Breast epithelium (tissue), 4 donors: ENCODE measurements around the gene MAGEF1. TPM values are rescaled to one million over a fixed set of nuclear protein-coding genes. Genes with fewer than 3 reads are reported as not detected.
A peak's percentile ranks its signal among the peaks of the same experiment; 100 is the strongest.

Source experiments
- DNase-seq, 2 donors: peaks; one replicate each; pipeline ENCODE4 v3.0.0-alpha.2; 2019; ENCODE audit warnings: low spot score in 2 of 2
- H3K27ac ChIP-seq, 2 donors: fragments of 200-600 bp; sonication (generic) in 1 of 2; one replicate each; pipeline ENCODE4 v1.5.1; 2016 to 2019; ENCODE audit warnings: mild to moderate bottlenecking in 1 of 2
- H3K27me3 ChIP-seq, 2 donors: fragments of 200-600 bp; sonication (generic) in 1 of 2; one replicate each; pipeline versions ENCODE4 v1.5.1 to v1.6.0; 2017 to 2019; ENCODE audit warnings: control low read depth in 1 of 2, mild to moderate bottlenecking in 1 of 2
- H3K36me3 ChIP-seq: fragments of 200-600 bp; one replicate; pipeline ENCODE4 v1.5.1; 2019
- H3K4me1 ChIP-seq, 2 donors: fragments of 200-600 bp; sonication (generic); one replicate each; pipeline ENCODE4 v1.5.1; 2016 to 2019; ENCODE audit warnings: control low read depth in 1 of 2
- H3K4me3 ChIP-seq, 3 donors: fragments of 200-600 bp; sonication (generic); 1 replicate in 2 of 3; 2 replicates in 1 of 3; pipeline ENCODE4 v1.5.1; 2016 to 2019; ENCODE audit warnings: mild to moderate bottlenecking in 3 of 3, moderate library complexity in 2 of 3
- H3K9me3 ChIP-seq, 2 donors: fragments of 200-600 bp; sonication (generic) in 1 of 2; one replicate each; pipeline ENCODE4 v1.5.1; 2016 to 2019; ENCODE audit warnings: control low read depth in 1 of 2
- CTCF ChIP-seq, 3 donors: fragments of 450-650 bp; IDR thresholded peaks; one replicate each; pipeline ENCODE4 v1.5.1; 2016 to 2017; ENCODE audit warnings: antibody characterized with exemption in 3 of 3, mild to moderate bottlenecking in 3 of 3, moderate library complexity in 3 of 3
- POLR2A ChIP-seq: fragments of 450-650 bp; IDR thresholded peaks from one replicate; pipeline ENCODE4 v1.6.1; 2016; ENCODE audit warnings: antibody characterized with exemption, mild to moderate bottlenecking, moderate library complexity
- POLR2AphosphoS5 ChIP-seq, 3 donors: sonication (generic); formaldehyde crosslinking; IDR thresholded peaks; one replicate each; pipeline ENCODE4 v1.6.1; 2017; ENCODE audit warnings: antibody characterized with exemption in 3 of 3
- intact Hi-C: fragments of 100-400 bp; cut with DNase I; formaldehyde crosslinking; loops from one replicate; pipeline ENCODE4 v1.15.1; 2023; ENCODE audit warnings: low total_unique reads
- total RNA-seq, 3 donors: library from RNA; depleted of rRNA; stranded (reverse); fragments of >200 nt; gene quantifications; one replicate each; pipeline ENCODE4 v1.1.0, GENCODE V29; 2016

The MAGEF1 gene
- total RNA-seq, 3 donors from 2014 or later = 16.5 to 40.4 (median 38.3) TPM

- Histone ChIP-seq H3K4me1 (no peaks in the 10 kb centered on the region), H3K27me3 (no peaks in the 10 kb centered on the region), H3K36me3 (no peaks in the 10 kb centered on the region), H3K9me3 (no peaks in the 10 kb centered on the region), H3K27ac (no peak overlapping the region), H3K4me3 (no peak overlapping the region)
- DNase-seq = no peak
- TF ChIP-seq POLR2AphosphoS5 (IDR thresholded peaks at IDR 0.05) = no peak
- TF ChIP-seq CTCF (IDR thresholded peaks at IDR 0.05) = no peak
- TF ChIP-seq POLR2A = no peak
- intact Hi-C loops = no loop called here
Measured at GRCh38 chr3:184672977-184673870, 38.6 kb downstream of the MAGEF1 start.

GRCh38 chr3:184672335-184672734 lies 39.5 kb downstream of the MAGEF1 start:
- no peaks in the 10 kb centered on the region for H3K36me3 ChIP-seq
- intact Hi-C loops = no loop called here
- no peak overlapping the region for H3K27ac ChIP-seq

GRCh38 chr3:184670091-184670602 lies 41.7 kb downstream of the MAGEF1 start:
- TF ChIP-seq CTCF (IDR thresholded peaks at IDR 0.05) = no peak
- no peak for TF ChIP-seq POLR2A
- TF ChIP-seq POLR2AphosphoS5 (IDR thresholded peaks at IDR 0.05) = no peak
- Histone ChIP-seq H3K4me1 (no peaks in the 10 kb centered on the region), H3K4me3 (no peak overlapping the region), H3K27ac (no peak overlapping the region), H3K27me3 (no peaks in the 10 kb centered on the region), H3K9me3 (no peaks in the 10 kb centered on the region), H3K36me3 (no peaks in the 10 kb centered on the region)
- intact Hi-C loops = no loop called here
- DNase-seq = no peak

More at GRCh38 chr3:184672335-184672734, 39.5 kb downstream of the MAGEF1 start:
- Histone ChIP-seq H3K27me3 (no peaks in the 10 kb centered on the region), H3K4me1 (no peaks in the 10 kb centered on the region), H3K4me3 (no peak overlapping the region), H3K9me3 (no peaks in the 10 kb centered on the region)
- TF ChIP-seq CTCF (IDR thresholded peaks at IDR 0.05) (no peak), POLR2A (no peak), POLR2AphosphoS5 (IDR thresholded peaks at IDR 0.05) (no peak)
- DNase-seq = no peak

- Histone ChIP-seq H3K4me1 (no peaks in the 10 kb centered on the region), H3K4me3 (no peak overlapping the region), H3K9me3 (no peaks in the 10 kb centered on the region), H3K27me3 (no peaks in the 10 kb centered on the region), H3K36me3 (no peaks in the 10 kb centered on the region), H3K27ac (no peak overlapping the region)
- no peak for TF ChIP-seq POLR2AphosphoS5 (IDR thresholded peaks at IDR 0.05)
- no peak for TF ChIP-seq POLR2A
- TF ChIP-seq CTCF (IDR thresholded peaks at IDR 0.05) = no peak
- DNase-seq = no peak
- intact Hi-C loops = no loop called here
Measured at GRCh38 chr3:184669578-184669977, 42.3 kb downstream of the MAGEF1 start.

- Histone ChIP-seq H3K27me3 (no peaks in the 10 kb centered on the region), H3K36me3 (no peaks in the 10 kb centered on the region), H3K4me3 (no peak overlapping the region), H3K4me1 (no peaks in the 10 kb centered on the region), H3K9me3 (no peaks in the 10 kb centered on the region), H3K27ac (peak overlapping the region; percentile 43 to 66)
- TF ChIP-seq POLR2AphosphoS5 (IDR thresholded peaks at IDR 0.05) (no peak), POLR2A (no peak), CTCF (IDR thresholded peaks at IDR 0.05) (no peak)
- intact Hi-C loops = no loop called here
- no peak for DNase-seq
Measured at GRCh38 chr3:184666442-184666841, 45.4 kb downstream of the MAGEF1 start.
